ENCODE data around the gene TMPRSS5. TPM values are rescaled to one million over a fixed set of nuclear protein-coding genes. Genes with fewer than 3 reads are reported as not detected.

Gene TMPRSS5
- total RNA-seq, 4 donors from 2014 or later = 1.2 to 4.9 (median 1.8) TPM

DNA sequence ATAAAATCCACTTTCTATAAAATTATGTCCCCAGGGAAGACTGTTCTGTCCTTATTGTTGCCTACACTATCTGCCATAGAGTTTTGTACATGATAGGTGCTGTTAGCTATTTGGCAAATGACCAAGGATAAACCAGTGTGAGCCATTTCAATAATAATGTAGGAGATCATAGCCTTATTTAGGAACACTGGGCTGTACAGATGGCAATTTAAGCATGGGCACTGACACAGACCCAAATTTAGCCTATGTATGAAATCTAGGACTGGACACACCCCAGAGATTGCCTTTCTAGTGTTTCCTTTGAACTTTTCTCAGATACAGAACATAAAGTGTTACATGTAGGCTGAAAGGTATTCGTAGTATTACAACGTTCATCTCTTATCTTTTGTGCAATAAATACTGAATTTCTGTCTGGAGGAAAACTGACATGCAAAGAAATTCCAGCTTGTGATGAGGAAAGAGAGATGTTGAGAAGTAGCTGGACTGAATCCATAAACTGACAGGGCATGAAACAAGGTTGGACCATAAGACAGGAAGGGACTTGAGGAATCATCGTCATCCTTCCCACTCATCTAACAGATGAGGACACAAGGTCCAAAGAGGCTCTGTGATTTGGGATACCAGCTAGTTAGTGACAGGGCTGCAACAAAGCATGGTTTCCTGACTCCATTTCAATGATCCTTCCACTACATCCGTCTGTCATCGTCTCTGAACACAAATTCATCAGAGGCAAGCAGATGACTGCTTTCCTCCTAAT is 60.3 kb downstream of the TMPRSS5 start:
- DNase-seq (ENCODE audit: low spot score in 2 of 2) = no peak
- no peaks in the 10 kb centered on the region for H3K9me3 ChIP-seq
- TF ChIP-seq EP300 (IDR thresholded peaks at IDR 0.05) = no peak
- TF ChIP-seq POLR2AphosphoS5 (IDR thresholded peaks at IDR 0.05) = no peak
- no peak for TF ChIP-seq CTCF (IDR thresholded peaks at IDR 0.05)
- H3K36me3 ChIP-seq = no peaks in the 10 kb centered on the region
- 71% methylated on average over 5 of the region's 5 CpGs for WGBS
- H3K27ac ChIP-seq = no peak overlapping the region
- no peaks in the 10 kb centered on the region for H3K4me1 ChIP-seq
- H3K4me3 ChIP-seq = no peak overlapping the region
- peaks cover 3% of the 10 kb centered on the region for H3K27me3 ChIP-seq

DNA sequence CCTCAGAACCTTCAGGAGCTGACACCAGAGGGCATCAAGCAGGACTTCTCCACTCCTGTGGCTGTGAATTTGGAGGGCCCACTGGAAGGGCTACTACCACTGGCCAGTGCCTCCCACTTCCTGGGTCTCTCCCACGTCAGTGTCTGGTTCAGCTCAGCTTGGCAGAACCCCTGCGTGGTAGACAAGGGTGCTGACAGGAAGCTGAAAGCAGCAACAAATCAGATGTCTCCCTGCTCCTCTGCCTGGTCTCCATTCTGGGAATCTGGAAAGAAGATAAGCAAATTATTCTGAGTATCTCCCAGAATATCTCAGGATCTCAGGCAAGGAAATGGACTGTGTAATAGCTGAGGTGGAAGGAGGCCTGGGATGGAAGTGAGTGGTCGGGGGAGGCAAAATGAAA is 61.5 kb downstream of the TMPRSS5 start:
- H3K9me3 ChIP-seq = no peaks in the 10 kb centered on the region
- TF ChIP-seq POLR2AphosphoS5 (IDR thresholded peaks at IDR 0.05) = no peak
- TF ChIP-seq EP300 (IDR thresholded peaks at IDR 0.05) = no peak
- no peak for TF ChIP-seq POLR2A (IDR thresholded peaks at IDR 0.05)
- no peak for TF ChIP-seq CTCF (IDR thresholded peaks at IDR 0.05)
- H3K27me3 ChIP-seq = peaks cover 3% of the 10 kb centered on the region
- no peaks in the 10 kb centered on the region for H3K4me1 ChIP-seq
- H3K27ac ChIP-seq = no peak overlapping the region
- no peak for DNase-seq (ENCODE audit: low spot score in 2 of 2)
- H3K4me3 ChIP-seq = no peak overlapping the region
- WGBS = 59% methylated on average over 2 of the region's 3 CpGs
- H3K36me3 ChIP-seq = no peaks in the 10 kb centered on the region

DNA sequence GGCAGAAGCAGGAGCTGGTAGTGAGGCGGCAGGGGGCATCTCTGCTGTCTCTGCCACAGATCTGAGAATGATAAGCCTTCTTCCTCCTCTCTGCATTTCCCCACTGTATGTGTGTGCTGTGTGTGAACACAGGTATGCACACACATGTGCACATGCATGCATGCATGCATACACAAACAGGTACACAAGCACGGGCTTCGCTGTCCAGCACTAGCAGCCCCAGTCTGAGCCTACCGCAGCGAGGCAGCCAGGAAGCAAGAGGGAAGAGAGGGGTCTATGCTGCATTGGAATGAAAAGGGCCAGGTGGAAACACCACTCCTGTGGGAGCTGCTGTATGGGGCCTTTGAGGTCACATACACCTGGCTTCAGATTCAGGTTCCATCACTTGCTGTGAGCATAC is 62.4 kb downstream of the TMPRSS5 start:
- no peak for DNase-seq (ENCODE audit: low spot score in 2 of 2)
- H3K4me1 ChIP-seq = no peaks in the 10 kb centered on the region
- H3K27me3 ChIP-seq = peaks cover 3% of the 10 kb centered on the region
- H3K27ac ChIP-seq = no peak overlapping the region
- WGBS = 52% methylated on average over 5 of the region's 5 CpGs
- TF ChIP-seq CTCF (IDR thresholded peaks at IDR 0.05) (no peak), POLR2A (IDR thresholded peaks at IDR 0.05) (no peak), EP300 (IDR thresholded peaks at IDR 0.05) (no peak), POLR2AphosphoS5 (IDR thresholded peaks at IDR 0.05) (no peak)
- H3K4me3 ChIP-seq = no peak overlapping the region
- H3K36me3 ChIP-seq = no peaks in the 10 kb centered on the region
- H3K9me3 ChIP-seq = no peaks in the 10 kb centered on the region

- Histone ChIP-seq H3K27me3 (peaks cover 3% of the 10 kb centered on the region), H3K4me3 (no peak overlapping the region), H3K4me1 (no peaks in the 10 kb centered on the region), H3K27ac (no peak overlapping the region), H3K9me3 (no peaks in the 10 kb centered on the region), H3K36me3 (no peaks in the 10 kb centered on the region)
- 58% methylated on average over 7 of the region's 7 CpGs for WGBS
- no peak for DNase-seq (ENCODE audit: low spot score in 2 of 2)
- no peak for TF ChIP-seq EP300 (IDR thresholded peaks at IDR 0.05)
- no peak for TF ChIP-seq POLR2AphosphoS5 (IDR thresholded peaks at IDR 0.05)
- TF ChIP-seq POLR2A (IDR thresholded peaks at IDR 0.05) = no peak
- no peak for TF ChIP-seq CTCF (IDR thresholded peaks at IDR 0.05)
Observed at GRCh38 chr11:113643006-113643585, 63.0 kb downstream of the TMPRSS5 start.

DNA sequence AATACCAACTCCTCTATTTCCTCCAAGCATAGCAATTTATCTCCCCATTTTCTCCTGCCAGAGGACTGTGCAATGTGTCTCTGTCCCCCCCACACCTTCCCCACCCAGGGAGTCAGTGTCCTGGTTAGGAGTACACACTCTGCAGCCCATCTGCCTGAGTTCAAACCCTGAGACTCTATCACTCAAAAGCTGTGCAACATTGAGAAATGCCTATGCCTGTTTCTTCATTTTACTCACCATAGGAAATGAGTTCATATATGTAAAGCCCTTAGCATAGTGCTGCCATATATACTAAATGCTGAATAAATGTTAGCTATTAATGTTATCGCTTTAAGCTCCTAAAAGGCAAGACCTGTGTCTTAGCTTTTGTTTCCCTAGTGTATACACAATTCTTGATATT is 64.0 kb downstream of the TMPRSS5 start:
- TF ChIP-seq CTCF (IDR thresholded peaks at IDR 0.05) = no peak
- no peak for TF ChIP-seq POLR2A (IDR thresholded peaks at IDR 0.05)
- no peak for TF ChIP-seq POLR2AphosphoS5 (IDR thresholded peaks at IDR 0.05)
- no peak for TF ChIP-seq EP300 (IDR thresholded peaks at IDR 0.05)
- peaks cover 3% of the 10 kb centered on the region for H3K27me3 ChIP-seq
- H3K27ac ChIP-seq = no peak overlapping the region
- no peak for DNase-seq (ENCODE audit: low spot score in 2 of 2)
- no peak overlapping the region for H3K4me3 ChIP-seq
- 96% methylated on average over 1 of the region's 1 CpG for WGBS
- H3K9me3 ChIP-seq = no peaks in the 10 kb centered on the region
- no peaks in the 10 kb centered on the region for H3K4me1 ChIP-seq
- no peaks in the 10 kb centered on the region for H3K36me3 ChIP-seq

Measured in suprapubic skin (tissue), 4 donors.